WI38 (cell line): Measurements from ENCODE around the gene DHX34.

Experiments used
- H3K4me3 ChIP-seq: 2 replicates; pipeline ENCODE4 v1.5.1; 2011; ENCODE audit warnings: low read depth, mild to moderate bottlenecking, control low read depth, low read length
- CTCF ChIP-seq: IDR thresholded peaks from 2 replicates; pipeline ENCODE4 v1.5.1; 2012; ENCODE audit warnings: low read depth, mild to moderate bottlenecking, control low read depth, low read length

DHX34 gene

GRCh38 chr19:47319923-47320871 lies 28.9 kb upstream of the DHX34 start:
- no peak overlapping the region for H3K4me3 ChIP-seq
- no peak for TF ChIP-seq CTCF

GRCh38 chr19:47321630-47322029 lies 27.5 kb upstream of the DHX34 start:
- TF ChIP-seq CTCF, result no peak
- H3K4me3 ChIP-seq, result no peak overlapping the region

DNA sequence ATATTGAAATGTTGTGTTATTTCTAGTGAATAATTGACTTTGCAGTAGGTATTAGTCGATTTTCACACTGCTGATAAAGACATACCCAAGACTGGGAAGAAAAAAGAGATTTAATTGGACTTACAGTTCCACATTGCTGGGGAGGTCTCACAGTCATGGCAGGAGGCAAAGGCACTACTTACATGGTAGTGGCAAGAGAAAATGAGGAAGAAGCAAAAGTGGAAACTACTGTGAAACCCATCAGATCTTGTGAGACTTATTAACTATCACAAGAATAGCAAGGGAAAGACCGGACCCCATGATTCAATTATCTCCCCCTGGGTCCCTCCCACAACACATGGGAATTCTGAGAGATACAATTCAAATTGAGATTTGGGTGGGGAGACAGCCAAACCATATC lies 27.1 kb upstream of the DHX34 start:
- TF ChIP-seq CTCF, result no peak
- no peak overlapping the region for H3K4me3 ChIP-seq

GRCh38 chr19:47323409-47323808 lies 25.7 kb upstream of the DHX34 start:
- H3K4me3 ChIP-seq, result no peak overlapping the region
- TF ChIP-seq CTCF, result no peak

DNA sequence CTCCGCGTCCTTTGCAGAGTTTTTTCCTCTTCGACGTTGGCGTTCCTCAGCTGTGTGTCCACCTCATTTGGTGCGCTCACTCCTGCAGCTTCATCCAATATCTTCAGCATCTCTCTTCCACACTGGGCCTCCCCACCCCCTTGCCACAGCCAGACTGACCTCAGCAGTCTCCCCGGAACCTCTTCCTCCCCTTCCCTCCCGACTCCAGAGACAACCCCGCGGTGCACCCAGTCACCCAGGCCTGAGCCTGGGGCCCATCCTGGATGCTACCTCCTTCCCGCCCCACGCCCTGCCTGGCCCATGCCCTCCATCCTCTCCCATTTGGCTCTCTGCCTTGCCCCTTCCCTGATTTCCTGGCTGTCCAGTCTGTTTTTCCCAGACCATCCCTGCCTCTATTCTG lies 25.2 kb upstream of the DHX34 start:
- no peak overlapping the region for H3K4me3 ChIP-seq
- no peak for TF ChIP-seq CTCF

DNA sequence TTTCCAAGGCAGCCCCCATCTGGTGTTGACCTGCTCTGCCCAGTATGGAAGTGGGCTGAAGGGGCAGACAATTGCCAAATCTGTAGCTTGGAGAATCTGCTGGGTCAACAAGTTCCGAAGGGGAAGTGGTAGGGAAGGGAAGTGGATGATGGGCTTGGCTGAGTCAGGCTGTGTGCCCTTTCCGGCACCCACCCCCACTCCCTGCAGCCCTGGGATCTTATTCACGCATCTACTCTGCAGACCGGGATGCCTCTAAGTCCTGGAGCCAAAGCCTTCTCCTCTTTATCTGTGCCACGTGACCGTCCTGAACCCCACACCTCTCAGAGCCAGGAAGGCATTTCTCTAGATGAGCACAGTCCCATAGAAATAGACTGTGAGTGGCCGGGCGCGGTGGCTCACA lies 24.6 kb upstream of the DHX34 start:
- H3K4me3 ChIP-seq, result no peak overlapping the region

More for the DNA sequence above, 24.6 kb upstream of the DHX34 start:
- no peak for TF ChIP-seq CTCF
